GM18870 (cell line): ENCODE results near the gene RASEF.

ENCODE experiments used
- ATAC-seq: cut with Tn5 transposase; IDR thresholded peaks from one replicate; pipeline ENCODE4 v1.9.1; 2021; ENCODE audit warnings: moderate library complexity; ENCODE audit not compliant: unreplicated experiment

RASEF gene

DNA sequence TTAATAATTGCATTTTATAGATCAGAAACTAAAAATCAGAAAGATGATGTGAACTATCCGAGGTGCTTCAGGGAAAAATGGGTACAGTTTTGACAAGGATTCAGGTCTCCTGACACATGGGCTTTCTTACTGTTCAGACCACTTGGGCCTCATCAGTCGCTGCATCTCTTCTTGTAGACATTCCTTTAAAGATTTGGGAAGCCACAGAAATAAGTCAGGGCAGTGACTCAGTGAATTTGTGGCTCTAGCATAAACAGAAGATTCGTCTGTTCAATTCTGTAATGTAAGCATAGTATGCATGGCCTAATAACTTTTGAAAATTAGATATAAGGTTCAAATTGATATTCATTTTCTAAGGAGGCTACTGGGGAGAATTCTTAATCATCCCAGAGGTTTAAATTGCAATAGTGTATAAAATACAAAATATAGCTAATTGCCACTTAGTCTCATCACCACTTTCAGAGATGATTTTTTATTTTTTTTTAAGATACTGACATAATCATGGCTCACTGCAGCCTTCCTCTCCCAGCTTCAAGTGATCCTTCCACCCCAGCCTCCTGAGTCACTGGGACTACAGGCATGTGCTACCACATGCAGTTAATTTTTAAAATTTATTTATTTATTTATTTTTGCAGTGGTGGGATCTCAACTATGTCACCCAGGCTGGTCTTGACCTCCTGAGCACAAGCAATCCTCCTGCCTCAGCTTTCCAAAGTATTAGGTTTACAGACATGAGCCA, 48.9 kb downstream of the RASEF start:
- no peak for ATAC-seq

DNA sequence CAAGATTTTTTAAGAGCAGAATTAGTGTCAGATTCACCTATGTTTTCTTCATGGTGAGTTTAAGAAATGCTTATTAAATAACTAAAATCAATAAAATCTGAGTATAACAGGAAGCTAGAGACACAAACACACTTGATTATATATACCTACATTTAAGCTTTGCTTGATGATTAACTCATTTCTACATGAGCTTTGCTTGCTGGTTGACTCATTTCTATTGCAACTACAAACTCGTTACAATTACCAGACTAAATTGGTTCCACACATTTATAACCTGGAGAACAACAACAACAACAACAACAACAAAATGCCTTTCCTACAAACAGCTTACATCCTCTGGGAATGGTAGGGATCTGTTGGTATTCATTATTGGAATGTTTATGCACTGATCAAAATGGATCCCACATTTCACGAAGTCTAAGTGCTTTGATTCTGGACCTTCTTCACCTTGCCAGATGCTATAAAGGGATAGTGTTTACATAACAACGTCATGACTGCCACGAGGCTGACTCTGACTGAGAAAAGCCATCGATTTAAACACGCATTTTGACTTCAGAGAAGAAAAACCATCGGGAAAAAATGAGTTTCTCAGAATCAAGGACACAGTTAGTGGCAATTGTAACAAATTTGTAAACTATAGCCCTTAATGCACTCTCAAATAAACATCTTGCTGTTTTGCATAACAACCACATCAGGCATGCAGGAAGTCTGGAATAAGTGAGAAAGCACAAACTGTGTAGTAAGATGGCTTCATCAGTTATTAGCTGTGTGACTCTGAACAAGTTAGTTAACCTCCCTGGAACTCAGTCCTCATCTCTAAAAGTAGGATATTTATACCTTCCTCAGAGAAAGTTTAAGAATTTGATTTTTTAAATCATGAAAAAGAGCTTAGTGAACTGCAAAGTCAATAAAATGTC, 49.8 kb downstream of the RASEF start:
- ATAC-seq, result no peak

DNA sequence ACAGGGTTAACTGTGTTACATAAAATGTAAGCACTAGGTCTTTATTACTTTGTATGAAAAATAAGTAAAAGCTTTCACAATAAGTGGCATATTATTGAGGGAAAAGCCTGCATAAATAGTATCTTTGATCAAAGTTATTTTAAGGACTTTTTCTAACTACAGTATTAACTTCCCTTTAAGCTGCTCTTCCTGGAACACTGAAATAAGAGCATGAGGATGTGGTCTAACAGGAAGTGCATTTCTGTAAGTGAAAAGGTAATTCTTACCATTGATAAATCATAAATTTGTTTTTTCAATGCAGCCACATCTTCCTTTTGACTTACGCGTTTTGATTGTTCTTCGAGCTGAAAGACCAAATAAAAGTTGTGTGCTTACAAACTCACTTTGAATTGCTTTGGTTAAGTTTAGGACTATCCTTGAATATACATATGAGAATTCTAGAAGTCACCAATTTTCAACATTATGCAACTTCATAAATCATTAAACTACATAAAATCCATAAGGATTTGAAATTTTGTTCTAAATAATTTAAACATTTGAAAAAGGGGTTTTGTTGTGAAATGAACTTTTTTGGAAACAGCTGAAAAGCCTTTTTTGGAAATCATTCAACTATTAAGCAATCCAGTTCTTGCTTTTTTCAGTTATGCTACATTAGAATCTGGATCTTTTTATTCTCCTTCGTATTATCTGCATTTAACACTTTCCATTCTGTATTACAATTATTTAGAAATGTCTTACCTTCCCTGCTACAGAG, 50.6 kb downstream of the RASEF start:
- ATAC-seq, result no peak

DNA sequence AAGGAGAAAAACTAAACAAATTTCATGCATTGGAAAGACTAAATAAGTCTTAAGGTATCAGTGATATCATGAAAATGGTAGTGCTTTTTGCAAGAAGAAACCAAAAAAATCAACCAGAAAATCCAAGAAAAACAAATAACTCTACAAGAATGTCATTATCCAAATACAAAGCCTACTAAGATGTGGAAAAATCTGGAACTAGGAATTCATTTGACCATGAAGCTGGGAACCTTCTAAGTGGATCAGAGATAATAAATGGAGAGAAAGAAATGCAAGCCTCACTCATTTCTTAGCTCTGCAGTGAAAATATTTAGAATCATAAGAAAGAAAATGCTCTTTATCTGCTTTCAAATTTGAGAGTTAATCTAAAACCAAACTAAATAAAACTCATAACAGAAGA, 51.3 kb downstream of the RASEF start:
- no peak for ATAC-seq

DNA sequence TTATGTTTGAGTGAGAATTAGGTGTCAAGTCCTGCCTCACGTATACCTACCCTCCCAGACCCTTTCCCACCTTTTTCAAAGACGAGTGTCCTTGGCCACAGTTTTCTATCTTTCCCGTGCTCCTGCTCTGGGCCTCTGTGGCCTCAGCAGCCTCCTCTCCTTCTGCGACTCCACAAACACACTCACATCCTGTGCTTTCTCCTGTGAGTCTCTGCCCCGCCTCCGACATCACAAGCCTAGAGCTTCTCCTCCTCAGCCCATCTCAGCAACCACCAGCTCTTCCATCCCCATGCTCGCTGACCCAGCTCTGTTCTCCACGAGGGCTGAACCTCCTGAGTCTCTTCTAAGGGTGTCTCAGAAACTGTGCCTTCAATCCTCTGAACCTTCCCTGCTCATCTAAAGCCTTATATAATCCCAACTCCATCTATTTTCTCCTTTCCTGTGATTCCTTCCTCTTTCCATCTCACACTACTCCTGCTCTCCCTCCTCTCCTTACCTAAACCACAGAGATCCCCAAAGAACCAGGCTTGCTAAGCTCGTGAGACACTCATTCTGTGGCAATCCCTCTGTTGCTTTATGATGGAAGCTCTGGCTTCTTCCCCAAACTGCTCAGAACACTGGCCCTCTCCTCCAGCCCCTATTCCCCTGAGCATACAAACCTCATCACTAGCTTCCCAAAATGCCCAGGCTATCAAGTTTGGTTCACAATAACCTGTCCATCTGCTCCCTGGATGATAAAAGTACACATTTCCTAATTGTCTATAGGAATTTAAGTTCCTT, 55.2 kb downstream of the RASEF start:
- ATAC-seq, result no peak

DNA sequence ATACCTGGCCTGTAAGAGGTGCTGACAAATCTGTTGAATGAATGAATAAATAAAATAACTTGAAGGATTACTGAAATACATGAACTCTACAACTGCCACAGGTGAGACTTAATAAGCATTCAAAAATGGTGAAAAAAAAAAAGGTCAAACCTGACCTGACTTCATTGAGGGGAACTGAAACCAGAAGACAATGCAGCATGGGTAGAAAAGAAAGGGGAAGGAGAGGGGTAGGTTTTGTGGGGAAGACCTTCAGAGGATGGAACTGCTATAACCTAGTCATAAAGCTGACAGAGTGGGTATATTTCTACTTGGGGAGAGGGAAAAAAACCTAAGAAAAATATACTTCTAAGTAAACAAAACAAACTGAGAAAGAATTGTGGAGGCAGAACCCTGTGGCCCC, 56.6 kb downstream of the RASEF start:
- no peak for ATAC-seq

- no peak for ATAC-seq
Observed at GRCh38 chr9:83005963-83006362, 57.0 kb downstream of the RASEF start.

- no peak for ATAC-seq
Observed at GRCh38 chr9:83005361-83005760, 57.6 kb downstream of the RASEF start.

DNA sequence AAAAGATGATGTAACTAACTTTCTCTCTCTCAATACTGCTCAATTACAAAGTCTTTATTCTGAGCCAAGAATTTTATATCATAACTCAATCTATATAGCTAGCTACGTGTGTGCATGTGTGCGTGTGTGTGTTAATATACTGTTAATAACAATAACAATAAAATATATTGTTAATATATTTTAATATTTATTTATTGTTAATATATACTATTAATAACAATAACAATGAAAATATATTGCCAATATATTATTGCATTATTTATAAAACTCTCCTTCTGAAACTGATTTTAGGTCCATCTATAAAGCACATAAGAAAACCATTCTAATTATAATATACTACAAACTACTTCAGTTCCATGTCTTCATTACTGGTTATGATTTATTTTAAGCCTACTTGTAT, 60.6 kb downstream of the RASEF start:
- no peak for ATAC-seq

DNA sequence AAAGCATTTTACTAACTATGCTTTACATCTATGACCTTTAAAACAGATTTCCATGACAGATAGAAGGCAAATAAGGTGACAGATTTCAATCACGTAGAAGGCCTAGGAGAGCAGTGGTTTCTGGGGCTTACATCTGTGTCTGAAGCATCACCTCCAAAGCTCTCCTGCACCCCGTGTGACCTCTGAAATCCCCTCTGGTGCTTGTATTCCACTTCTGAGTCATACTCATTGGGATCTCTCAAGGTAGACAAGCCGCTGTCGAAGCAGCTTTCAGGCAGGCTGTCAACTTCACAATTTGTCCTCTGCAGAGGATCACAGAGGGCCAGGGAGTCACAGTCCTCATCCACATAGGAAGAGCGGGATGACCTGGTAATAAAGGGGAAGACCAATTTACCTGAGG, 62.2 kb downstream of the RASEF start:
- no peak for ATAC-seq

GRCh38 chr9:82998409-82998808, 64.5 kb downstream of the RASEF start:
- ATAC-seq, result no peak

GRCh38 chr9:82997476-82998140, 65.3 kb downstream of the RASEF start:
- ATAC-seq, result no peak

DNA sequence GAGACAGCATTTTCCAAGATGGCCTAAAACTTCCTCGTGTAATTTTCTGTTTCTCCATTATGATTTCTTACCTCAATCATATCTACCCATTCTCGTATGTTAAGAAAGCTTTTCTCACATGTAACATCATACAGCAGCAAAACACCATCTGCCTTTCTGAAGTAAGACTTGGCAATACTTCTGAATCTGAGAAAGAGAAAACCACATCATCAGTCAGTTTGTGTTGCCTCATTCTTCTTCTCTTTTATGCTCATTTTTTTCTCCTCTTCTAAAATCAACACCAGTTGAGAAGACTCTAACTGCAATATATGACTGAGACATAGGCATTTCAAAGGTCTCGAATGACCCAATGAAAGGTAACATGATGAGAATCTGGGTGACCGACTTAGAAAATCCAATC, 66.0 kb downstream of the RASEF start:
- no peak for ATAC-seq

DNA sequence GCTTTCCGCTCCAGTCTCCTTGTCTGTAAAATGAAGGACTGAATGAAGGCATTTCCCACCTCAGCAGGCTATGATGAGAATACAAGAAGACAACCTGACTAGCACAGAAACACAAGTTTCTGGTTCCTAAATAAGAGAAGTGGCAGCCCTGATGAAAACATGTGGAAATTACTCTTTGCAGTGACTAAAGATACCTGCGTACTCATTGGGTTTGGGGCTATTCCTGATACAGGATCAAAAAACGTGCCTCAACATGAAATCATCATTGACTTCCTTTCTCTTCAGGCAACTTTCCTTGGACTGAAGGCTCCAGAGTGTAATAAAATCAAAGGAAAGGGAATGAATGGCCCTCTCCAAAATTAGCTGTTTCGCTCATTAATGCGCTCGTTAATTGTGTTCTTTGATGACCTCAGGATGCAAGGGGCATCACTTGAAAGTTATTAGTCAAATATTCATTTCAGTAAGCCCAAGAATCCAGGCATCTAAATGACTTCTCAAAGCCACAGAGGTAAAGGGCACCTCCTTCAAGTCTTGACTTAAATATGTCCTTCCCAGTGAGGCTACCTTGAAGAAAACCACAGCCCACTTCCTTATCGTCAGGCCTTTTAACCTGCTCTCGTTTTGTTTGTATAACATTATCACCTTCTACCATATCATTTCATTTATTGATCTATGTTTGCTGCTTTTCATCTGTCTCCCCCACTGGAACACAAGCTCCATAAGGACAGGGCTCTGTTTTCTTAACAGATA, 68.9 kb downstream of the RASEF start:
- no peak for ATAC-seq

- no peak for ATAC-seq
Observed at GRCh38 chr9:82991671-82992070, 71.3 kb downstream of the RASEF start.

- ATAC-seq, result no peak
Observed at GRCh38 chr9:82989929-82990328, 73.0 kb downstream of the RASEF start.

GRCh38 chr9:82988488-82988887, 74.5 kb downstream of the RASEF start:
- no peak for ATAC-seq

DNA sequence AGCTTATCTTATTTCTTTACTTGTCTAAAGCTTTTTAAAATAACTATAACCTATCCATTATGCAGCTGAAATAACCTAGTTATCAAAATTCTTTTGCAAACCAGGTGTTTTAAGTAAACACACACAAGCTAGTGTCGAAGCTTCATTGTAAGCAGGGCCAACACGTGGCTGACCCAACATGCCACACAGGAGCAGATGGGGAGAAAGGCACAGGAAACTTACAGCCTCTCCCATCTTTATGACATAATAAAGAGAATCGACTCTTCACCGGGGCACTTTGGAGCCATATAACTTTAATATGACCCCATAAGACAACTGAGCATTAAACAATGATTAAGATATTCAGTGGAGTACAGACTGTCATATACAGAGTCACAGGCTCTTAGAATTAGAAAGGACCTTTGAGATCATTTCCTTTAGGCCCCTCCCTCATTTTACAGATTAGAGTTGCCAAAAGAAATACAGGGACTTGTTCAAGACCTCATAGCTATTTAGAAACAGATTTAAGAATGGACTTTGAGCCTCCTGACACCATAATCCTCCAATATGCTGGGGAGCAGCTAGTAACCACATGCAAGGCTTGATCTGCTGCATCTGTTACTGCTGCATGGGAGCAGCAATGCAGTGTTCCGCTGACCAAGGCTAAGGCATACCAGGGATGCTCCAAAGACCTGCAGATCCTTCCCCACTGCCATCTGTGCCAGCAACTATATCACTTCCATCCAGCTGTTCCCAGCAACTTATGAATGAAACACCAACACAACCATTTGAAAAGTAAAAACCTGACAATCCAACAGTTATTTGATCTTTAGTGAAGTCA, 75.4 kb downstream of the RASEF start:
- no peak for ATAC-seq

DNA sequence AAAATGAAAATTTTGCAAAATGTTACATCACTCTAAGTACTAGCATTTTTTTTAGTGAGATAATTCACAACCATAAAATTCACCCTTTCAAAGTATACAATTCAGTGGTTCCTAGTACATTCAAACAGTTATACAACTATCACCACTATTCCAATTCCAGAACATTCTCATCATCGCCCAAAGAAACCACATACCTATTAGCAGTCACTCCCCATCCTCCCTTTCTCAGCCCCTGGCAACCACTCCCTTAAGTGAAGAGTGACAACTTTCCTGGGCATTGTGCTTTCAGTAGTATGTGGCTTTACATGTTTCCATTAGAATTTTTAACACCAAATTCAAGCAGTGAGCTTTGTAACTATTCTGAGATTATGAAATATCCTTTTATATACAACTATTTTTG, 81.4 kb downstream of the RASEF start:
- ATAC-seq, result no peak
